Measurements from ENCODE around the gene TKT. TPM values are rescaled to one million over a fixed set of nuclear protein-coding genes. Genes with fewer than 3 reads are reported as not detected.

TKT gene
- total and polyA plus RNA-seq, 2 of the 8 experiments (the other 6 are each of a cell fraction or from before 2014, with no cell fraction given): 418 to 986 TPM

- POLR2A ChIA-PET (ENCODE audit: partially characterized antibody): interaction anchor here (0.6 to 20.5 kb wide), 4 partner anchors 18 to 73 kb away, joined by 3 to 449 read pairs (median 32); no protein-coding TSS in a partner anchor
- peak overlapping the region in 1 of 2 experiments; percentile 98; a peak in 2 of 4 replicates for H3K4me2 ChIP-seq (ENCODE audit: insufficient read depth in 1 of 2, low read depth in 2 of 2, low read length in 2 of 2)
- 83% methylated on average over 3 of the region's 3 CpGs; no CpG with 5 or more reads in 1 of the 2 experiments for whole genome bisulfite sequencing, 2 experiments (ENCODE audit: extremely low coverage in 1 of 2, insufficient coverage in 1 of 2, insufficient read length in 1 of 2, insufficient replicate concordance in 2 of 2, low coverage in 1 of 2, low lambda C conversion rate in 2 of 2, missing lambda C conversion rate in 1 of 2)
Measured at GRCh38 chr3:53250453-53250852, 5.4 kb downstream of the TKT start.

More at GRCh38 chr3:53250453-53250852, 5.4 kb downstream of the TKT start:
- CTCF ChIA-PET (ENCODE audit: partially characterized antibody): interaction anchor here (2.7 to 10.6 kb wide), 3 partner anchors 20 to 49 kb away, joined by 7 to 64 read pairs (median 11); no protein-coding TSS in a partner anchor
- no peak overlapping the region for H3K14ac ChIP-seq (ENCODE audit: insufficient read length)
- no peak overlapping the region for H2BK12ac ChIP-seq (ENCODE audit: low read depth, low read length)
- peaks cover 18 to 37% (median 24%) of the 10 kb centered on the region in 4 experiments for H3K4me1 ChIP-seq (replicated peaks in 1 of 4; ENCODE audit: control insufficient read depth in 3 of 4, insufficient read depth in 4 of 4, low read length in 3 of 4)
- H3K9me3 ChIP-seq (ENCODE audit: insufficient read depth in 2 of 2, low read depth in 1 of 2, low read length in 1 of 2): no peaks in the 10 kb centered on the region
- no peak overlapping the region for H3K27ac ChIP-seq (ENCODE audit: low read depth, low read length)
- no peak overlapping the region for H3K9ac ChIP-seq (replicated peaks in 1 of 4; ENCODE audit: extremely low read depth in 1 of 4, low read depth in 3 of 4, low read length in 3 of 4)
- no peak overlapping the region for H4K91ac ChIP-seq (replicated peaks; ENCODE audit: insufficient read length, low read length)
- H2AK5ac ChIP-seq (ENCODE audit: low read depth, low read length): no peak overlapping the region
- H2BK5ac ChIP-seq (ENCODE audit: low read depth, low read length): peak overlapping the region; percentile 64; the same call in 1 of the 2 replicates
- H2AFZ ChIP-seq (ENCODE audit: low read length): no peak overlapping the region
- H3K56ac ChIP-seq (replicated peaks; ENCODE audit: insufficient read length, low read depth, low read length): no peak overlapping the region
- H2BK20ac ChIP-seq (ENCODE audit: low read length): no peak overlapping the region
- no peaks in the 10 kb centered on the region; a peak in 1 of 7 replicates for H3K27me3 ChIP-seq (replicated peaks in 1 of 4; ENCODE audit: control insufficient read depth in 3 of 4, extremely low read depth in 1 of 4, insufficient read depth in 3 of 4, low read length in 3 of 4)
- H3K79me2 ChIP-seq (ENCODE audit: control insufficient read depth in 1 of 2, insufficient read depth in 2 of 2, low read length in 2 of 2): peaks cover 72 to 100% of the 10 kb centered on the region in 2 experiments
- H3K4me3 ChIP-seq (ENCODE audit: extremely low read depth in 1 of 4, insufficient read depth in 2 of 4, low read depth in 3 of 4, low read length in 4 of 4): no peak overlapping the region
- FAIRE-seq: no peak
- DNase-seq (ENCODE audit: low read depth in 1 of 2, low spot score in 2 of 2): no peak
- H2BK15ac ChIP-seq (ENCODE audit: low read length): no peak overlapping the region
- no peak overlapping the region for H3K23ac ChIP-seq (ENCODE audit: insufficient read length)
- no peak overlapping the region for H4K8ac ChIP-seq (ENCODE audit: extremely low read depth, insufficient read depth, low read length)
- no peak overlapping the region for H3K4ac ChIP-seq (replicated peaks; ENCODE audit: insufficient read length, low read depth, low read length)
- no peak overlapping the region for H4K5ac ChIP-seq (ENCODE audit: insufficient read length, low read depth, low read length)
- TF ChIP-seq HDAC6 (IDR thresholded peaks at IDR 0.05; ENCODE audit: low read depth, low read length): no peak
- no peak overlapping the region for H2BK120ac ChIP-seq (replicated peaks; ENCODE audit: low read depth, low read length)
- peaks cover 0 to 11% (median 0%) of the 10 kb centered on the region in 4 experiments; a peak in 1 of 8 replicates for H3K36me3 ChIP-seq (ENCODE audit: control insufficient read depth in 2 of 4, insufficient read depth in 4 of 4, low read length in 3 of 4)
- H3K79me1 ChIP-seq (ENCODE audit: low read depth, low read length): peaks cover 19% of the 10 kb centered on the region
- H3K18ac ChIP-seq (ENCODE audit: extremely low read depth, low read length): no peak overlapping the region
- H4K20me1 ChIP-seq (replicated peaks in 1 of 2; ENCODE audit: control insufficient read depth in 1 of 2, insufficient read depth in 2 of 2, low read length in 2 of 2): peaks cover 43 to 50% of the 10 kb centered on the region in 2 experiments
- H3K23me2 ChIP-seq (ENCODE audit: low read depth, low read length): peaks cover 18% of the 10 kb centered on the region

Measured in H1 (cell line).